Activated naive CD4-positive, alpha-beta T cell treated with anti-CD3 and anti-CD28 coated beads for 36 hours (primary cell): ENCODE measurements around the gene NOL3. TPM values are rescaled to one million over a fixed set of nuclear protein-coding genes. Genes with fewer than 3 reads are reported as not detected.
A peak's percentile ranks its signal among the peaks of the same experiment; 100 is the strongest.

ENCODE experiments used
- CTCF ChIA-PET: fragments of 350-600 bp; sonication (Branson Sonifier 250); formaldehyde crosslinking; loops from one replicate; lab custom pipeline; 2021; ENCODE audit warnings: antibody characterized with exemption; lab: Charles Lee
- DNase-seq: peaks from one replicate; pipeline ENCODE4 v3.0.0-alpha.2; 2020
- H3K27ac Mint-ChIP-seq: one replicate; pipeline ENCODE4 v1.8.0; 2021; ENCODE audit warnings: mild to moderate bottlenecking, mixed read lengths
- H3K27me3 Mint-ChIP-seq: one replicate; pipeline ENCODE4 v1.8.0; 2021; ENCODE audit warnings: low read depth, mixed read lengths
- H3K36me3 Mint-ChIP-seq: one replicate; pipeline ENCODE4 v1.8.0; 2021; ENCODE audit warnings: low read depth, mixed read lengths
- H3K4me1 Mint-ChIP-seq: one replicate; pipeline ENCODE4 v1.8.0; 2021; ENCODE audit warnings: low read depth, mixed read lengths
- H3K4me3 Mint-ChIP-seq: one replicate; pipeline ENCODE4 v1.8.0; 2021; ENCODE audit warnings: mild to moderate bottlenecking, moderate library complexity, mixed read lengths
- H3K9me3 Mint-ChIP-seq: one replicate; pipeline ENCODE4 v1.8.0; 2021; ENCODE audit warnings: mixed read lengths
- intact Hi-C: fragments of 100-400 bp; cut with micrococcal nuclease; formaldehyde crosslinking; loops from one replicate; pipeline ENCODE4 v1.15.1; 2023
- total RNA-seq, 2 experiments: library from RNA; stranded (reverse); gene quantifications; one replicate each; pipeline ENCODE4 v1.2.3, GENCODE V29; 2021

The NOL3 gene
- total RNA-seq, 2 experiments from 2014 or later = 3.8 to 4.4 TPM

DNA sequence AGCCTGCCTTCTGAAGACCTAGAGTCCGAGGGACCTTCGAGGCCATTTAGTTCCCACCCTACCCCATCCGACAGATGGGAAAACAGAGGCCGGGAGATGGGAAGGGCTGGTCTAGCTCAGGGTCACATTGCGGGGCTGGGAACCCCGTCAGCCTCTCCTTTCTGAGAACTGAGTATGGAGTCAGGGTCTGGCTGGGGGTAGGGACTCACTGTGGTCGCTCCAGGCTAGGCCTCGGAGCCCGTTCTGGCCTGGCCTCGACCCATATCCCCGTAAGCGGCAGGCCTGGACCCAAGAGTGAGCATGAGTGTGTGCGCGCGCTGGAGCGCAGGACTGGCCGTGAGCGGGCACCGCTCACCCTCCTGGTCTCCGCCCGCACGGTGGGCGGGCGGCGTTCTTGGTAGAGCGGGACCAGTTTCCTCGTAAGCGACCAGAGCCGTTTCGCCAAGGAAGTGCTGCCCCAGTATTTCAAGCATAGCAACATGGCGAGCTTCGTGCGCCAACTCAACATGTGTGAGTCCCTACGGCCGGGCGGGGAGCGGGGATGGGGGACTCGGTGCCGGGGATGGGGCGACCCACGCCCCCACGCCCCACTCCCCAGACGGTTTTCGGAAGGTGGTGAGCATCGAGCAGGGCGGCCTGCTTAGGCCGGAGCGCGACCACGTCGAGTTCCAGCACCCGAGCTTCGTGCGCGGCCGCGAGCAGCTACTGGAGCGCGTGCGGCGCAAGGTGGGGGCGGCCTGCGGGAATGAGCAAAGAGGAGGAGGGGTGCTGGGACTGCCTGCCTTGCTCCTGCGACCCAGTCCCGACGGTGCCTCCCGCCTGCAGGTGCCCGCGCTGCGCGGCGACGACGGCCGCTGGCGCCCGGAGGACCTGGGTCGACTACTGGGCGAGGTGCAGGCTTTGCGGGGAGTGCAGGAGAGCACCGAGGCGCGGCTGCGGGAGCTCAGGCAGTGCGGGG is 4.9 kb upstream of the NOL3 start:
- Mint-ChIP-seq H3K27ac (no peak overlapping the region), H3K4me1 (peaks cover 35% of the 10 kb centered on the region), H3K36me3 (peaks cover 3% of the 10 kb centered on the region), H3K9me3 (no peaks in the 10 kb centered on the region), H3K4me3 (no peak overlapping the region), H3K27me3 (peaks cover 62% of the 10 kb centered on the region)
- CTCF ChIA-PET = interaction anchor here (1.2 to 1.5 kb wide), 3 partner anchors 10 to 20 kb away, joined by 3 to 4 read pairs (median 3); no protein-coding TSS in a partner anchor
- intact Hi-C loops = no loop called here
- no peak for DNase-seq

- H3K9me3 Mint-ChIP-seq = no peaks in the 10 kb centered on the region
- H3K4me3 Mint-ChIP-seq = no peak overlapping the region
- peaks cover 32% of the 10 kb centered on the region for H3K4me1 Mint-ChIP-seq
- CTCF ChIA-PET = interaction anchor here (1.2 to 1.5 kb wide), 2 partner anchors 9 to 11 kb away, joined by 3 to 4 read pairs; no protein-coding TSS in a partner anchor
- DNase-seq = no peak
- H3K36me3 Mint-ChIP-seq = peaks cover 1% of the 10 kb centered on the region
- peaks cover 65% of the 10 kb centered on the region for H3K27me3 Mint-ChIP-seq
- intact Hi-C loops = no loop called here
- H3K27ac Mint-ChIP-seq = no peak overlapping the region
These were observed 4.2 kb upstream of the NOL3 start for GRCh38 chr16:67166110-67166547.

GRCh38 chr16:67166598-67167168 is 3.7 kb upstream of the NOL3 start:
- Mint-ChIP-seq H3K9me3 (no peaks in the 10 kb centered on the region), H3K27me3 (peaks cover 70% of the 10 kb centered on the region), H3K36me3 (peaks cover 1% of the 10 kb centered on the region), H3K4me1 (peaks cover 29% of the 10 kb centered on the region), H3K27ac (no peak overlapping the region), H3K4me3 (no peak overlapping the region)
- no peak for DNase-seq
- CTCF ChIA-PET = no interaction called here
- intact Hi-C loops = no loop called here

GRCh38 chr16:67167588-67167987 is 2.8 kb upstream of the NOL3 start:
- Mint-ChIP-seq H3K9me3 (no peaks in the 10 kb centered on the region), H3K4me1 (peaks cover 23% of the 10 kb centered on the region), H3K27ac (no peak overlapping the region), H3K27me3 (peaks cover 65% of the 10 kb centered on the region), H3K4me3 (no peak overlapping the region), H3K36me3 (no peaks in the 10 kb centered on the region)
- DNase-seq = no peak
- CTCF ChIA-PET = interaction anchor here (1.1 to 2.8 kb wide), 2 partner anchors 12 kb away, joined by 3 to 10 read pairs; no protein-coding TSS in a partner anchor
- intact Hi-C loops = no loop called here

DNA sequence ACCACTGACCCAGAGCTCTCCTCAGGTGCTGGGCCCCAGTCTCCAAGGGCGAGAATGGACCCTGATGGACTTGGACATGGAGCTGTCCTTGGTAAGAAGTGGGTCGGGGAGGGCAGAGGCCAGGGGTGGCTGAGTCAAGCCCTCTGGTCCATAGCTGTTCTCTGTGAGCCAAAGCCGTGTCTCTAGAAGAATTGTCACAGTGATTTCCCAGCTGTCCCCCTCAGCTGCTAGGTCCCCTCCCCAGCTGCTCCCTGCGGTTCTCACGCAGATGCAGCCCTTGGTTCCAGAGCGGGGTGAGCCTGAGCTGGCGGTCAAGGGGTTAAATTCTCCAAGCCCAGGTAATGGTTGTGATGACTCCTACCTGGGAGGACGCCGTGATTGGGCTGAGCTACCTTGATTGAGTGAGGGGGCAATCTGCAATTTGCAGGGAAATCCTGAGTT is 1.3 kb upstream of the NOL3 start:
- no peak for DNase-seq
- Mint-ChIP-seq H3K4me1 (peaks cover 27% of the 10 kb centered on the region), H3K4me3 (no peak overlapping the region), H3K36me3 (no peaks in the 10 kb centered on the region), H3K9me3 (no peaks in the 10 kb centered on the region), H3K27ac (no peak overlapping the region), H3K27me3 (peaks cover 71% of the 10 kb centered on the region)
- intact Hi-C loops = no loop called here
- CTCF ChIA-PET = interaction anchor here (0.6 to 3.0 kb wide), 5 partner anchors 9 to 151 kb away, joined by 3 to 16 read pairs (median 5); partner anchors contain the start of genes FBXL8 and TRADD

DNA sequence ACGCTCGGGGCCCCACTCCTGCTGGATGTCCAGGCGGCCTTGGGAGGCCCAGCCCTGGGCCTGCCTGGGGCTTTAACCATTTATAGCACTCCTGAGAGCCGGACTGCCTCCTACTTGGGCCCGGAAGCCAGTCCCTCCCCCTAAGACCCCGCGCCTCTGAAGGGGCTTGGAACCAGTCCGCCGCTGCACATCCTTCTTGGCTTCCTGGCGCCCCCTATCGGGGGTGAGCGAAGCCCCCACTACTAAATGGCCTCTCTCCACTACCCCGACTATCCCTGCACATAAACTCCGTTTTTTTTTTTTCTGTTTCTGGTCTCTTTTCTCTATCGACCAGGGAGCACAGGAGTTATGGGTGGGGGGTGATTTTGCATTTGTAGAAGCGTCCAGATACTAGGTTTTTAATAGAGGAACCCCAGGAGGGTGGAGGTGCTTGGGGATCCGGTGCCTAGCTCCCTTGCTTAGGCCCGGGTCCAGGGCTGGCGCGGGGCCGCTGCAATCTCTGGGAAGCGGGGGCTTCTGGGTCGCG is 633 bp upstream of the NOL3 start:
- no peaks in the 10 kb centered on the region for H3K36me3 Mint-ChIP-seq
- peaks cover 68% of the 10 kb centered on the region for H3K27me3 Mint-ChIP-seq
- DNase-seq = no peak
- peak overlapping the region; percentile 71 for H3K4me3 Mint-ChIP-seq
- intact Hi-C loops = no loop called here
- CTCF ChIA-PET = interaction anchor here (0.6 to 3.0 kb wide), 11 partner anchors 10 to 296 kb away, joined by 3 to 16 read pairs (median 4); partner anchors contain the start of genes FBXL8 and TRADD
- H3K4me1 Mint-ChIP-seq = peaks cover 24% of the 10 kb centered on the region
- no peaks in the 10 kb centered on the region for H3K9me3 Mint-ChIP-seq
- H3K27ac Mint-ChIP-seq = no peak overlapping the region

DNA sequence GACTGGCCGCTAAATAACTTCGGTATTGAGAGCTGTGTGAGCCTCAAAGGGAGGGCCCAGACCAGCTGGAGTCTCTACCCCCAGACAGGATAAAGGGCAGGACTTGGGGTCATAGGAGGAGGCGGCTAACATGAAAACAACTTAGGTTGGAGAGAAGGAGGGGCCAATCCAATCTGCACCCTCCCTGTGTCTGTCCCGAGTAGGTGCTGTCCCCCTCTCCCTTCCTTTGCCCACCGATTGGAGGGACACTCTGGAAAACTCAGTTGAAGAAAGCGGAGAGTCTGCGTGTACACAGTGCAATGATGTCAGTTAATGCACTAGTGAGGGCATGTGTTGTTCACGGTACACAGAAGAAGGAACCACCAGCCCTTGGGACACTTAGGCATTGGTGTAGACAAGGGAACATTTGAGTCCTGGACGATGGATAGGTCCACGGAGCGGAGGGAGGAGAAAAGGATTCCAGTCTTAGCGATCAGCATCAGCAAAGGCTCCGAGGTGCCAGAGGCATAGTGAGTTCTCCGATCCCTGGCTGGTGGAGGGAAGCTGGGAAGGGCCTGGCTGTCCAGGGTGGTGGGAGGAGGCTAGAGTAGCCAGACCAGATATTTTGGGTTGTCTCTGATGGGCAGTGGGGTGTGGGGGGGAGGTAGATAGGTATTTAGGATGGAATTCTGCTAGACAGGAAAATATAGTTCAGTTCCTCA is 761 bp downstream of the NOL3 start:
- H3K27me3 Mint-ChIP-seq = peaks cover 71% of the 10 kb centered on the region
- intact Hi-C loops = no loop called here
- H3K4me3 Mint-ChIP-seq = peak overlapping the region; percentile 0
- peaks cover 18% of the 10 kb centered on the region for H3K4me1 Mint-ChIP-seq
- H3K27ac Mint-ChIP-seq = no peak overlapping the region
- no peak for DNase-seq
- CTCF ChIA-PET = interaction anchor here (1.0 to 3.0 kb wide), 7 partner anchors 11 to 218 kb away, joined by 3 to 16 read pairs (median 4); partner anchors contain the start of genes FBXL8 and TRADD
- H3K36me3 Mint-ChIP-seq = no peaks in the 10 kb centered on the region
- H3K9me3 Mint-ChIP-seq = no peaks in the 10 kb centered on the region

- H3K27ac Mint-ChIP-seq = no peak overlapping the region
These were observed 3.0 kb downstream of the NOL3 start for GRCh38 chr16:67173323-67173722.

GRCh38 chr16:67173808-67174705 is 3.7 kb downstream of the NOL3 start:
- CTCF ChIA-PET = interaction anchor here (0.5 to 2.5 kb wide), 6 partner anchors 11 to 220 kb away, joined by 3 to 15 read pairs (median 4); no protein-coding TSS in a partner anchor

More at GRCh38 chr16:67173323-67173722, 3.0 kb downstream of the NOL3 start:
- H3K9me3 Mint-ChIP-seq = no peaks in the 10 kb centered on the region
- no peaks in the 10 kb centered on the region for H3K36me3 Mint-ChIP-seq
- H3K27me3 Mint-ChIP-seq = peaks cover 71% of the 10 kb centered on the region
- DNase-seq = no peak
- H3K4me3 Mint-ChIP-seq = peak overlapping the region; percentile 64
- H3K4me1 Mint-ChIP-seq = peaks cover 22% of the 10 kb centered on the region
- CTCF ChIA-PET = interaction anchor here (1.4 kb wide), 1 partner anchor 12 kb away, joined by 4 read pairs; no protein-coding TSS in a partner anchor
- intact Hi-C loops = no loop called here

GRCh38 chr16:67174706-67175231 is 4.4 kb downstream of the NOL3 start:
- intact Hi-C loops = no loop called here
- no peaks in the 10 kb centered on the region for H3K36me3 Mint-ChIP-seq
- H3K4me1 Mint-ChIP-seq = peaks cover 26% of the 10 kb centered on the region
- no peak overlapping the region for H3K27ac Mint-ChIP-seq
- no peak overlapping the region for H3K4me3 Mint-ChIP-seq
- CTCF ChIA-PET = interaction anchor here (0.6 to 2.5 kb wide), 9 partner anchors 9 to 221 kb away, joined by 3 to 15 read pairs (median 4); partner anchors contain the start of genes CES3 and FHOD1
- no peaks in the 10 kb centered on the region for H3K9me3 Mint-ChIP-seq
- H3K27me3 Mint-ChIP-seq = peaks cover 71% of the 10 kb centered on the region
- no peak for DNase-seq

More at GRCh38 chr16:67173808-67174705, 3.7 kb downstream of the NOL3 start:
- peaks cover 28% of the 10 kb centered on the region for H3K4me1 Mint-ChIP-seq
- peaks cover 70% of the 10 kb centered on the region for H3K27me3 Mint-ChIP-seq
- no peaks in the 10 kb centered on the region for H3K36me3 Mint-ChIP-seq
- no peaks in the 10 kb centered on the region for H3K9me3 Mint-ChIP-seq
- peak overlapping the region; percentile 64 for H3K4me3 Mint-ChIP-seq
- DNase-seq = peak; percentile 70
- H3K27ac Mint-ChIP-seq = no peak overlapping the region
- intact Hi-C loops = no loop called here
